GM18498 (cell line): Measurements from ENCODE around the gene GPR37L1.

Experiments used
- ATAC-seq: cut with Tn5 transposase; IDR thresholded peaks from one replicate; pipeline ENCODE4 v1.9.1; 2021; ENCODE audit warnings: mild to moderate bottlenecking, moderate library complexity; ENCODE audit not compliant: unreplicated experiment

The GPR37L1 gene

GRCh38 chr1:202154148-202154765 lies 31.5 kb downstream of the GPR37L1 start:
- no peak for ATAC-seq

- no peak for ATAC-seq
Measured at GRCh38 chr1:202154766-202155477, 32.2 kb downstream of the GPR37L1 start.

GRCh38 chr1:202155478-202156021 lies 32.8 kb downstream of the GPR37L1 start:
- no peak for ATAC-seq

- ATAC-seq, result no peak
Measured at GRCh38 chr1:202156590-202156989, 33.9 kb downstream of the GPR37L1 start.

- ATAC-seq, result no peak
Measured at GRCh38 chr1:202157945-202158344, 35.2 kb downstream of the GPR37L1 start.

GRCh38 chr1:202158810-202159533 lies 36.3 kb downstream of the GPR37L1 start:
- ATAC-seq, result no peak

- ATAC-seq, result no peak
Measured at GRCh38 chr1:202159534-202160371, 37.0 kb downstream of the GPR37L1 start.

- peak; percentile 46 for ATAC-seq
Measured at GRCh38 chr1:202160377-202160940, 37.7 kb downstream of the GPR37L1 start, which contains the start of gene PTPN7. PTPN7 (minus strand) TSS chr1:202160602; CDS start chr1:202159402, 1,200 bp downstream.

GRCh38 chr1:202161151-202162046 lies 38.7 kb downstream of the GPR37L1 start:
- ATAC-seq, result no peak

GRCh38 chr1:202162047-202162417 lies 39.3 kb downstream of the GPR37L1 start:
- ATAC-seq, result no peak

- ATAC-seq, result no peak
Measured at GRCh38 chr1:202162418-202163280, 39.9 kb downstream of the GPR37L1 start.

GRCh38 chr1:202163281-202164270 lies 40.9 kb downstream of the GPR37L1 start:
- ATAC-seq, result no peak

- peak; percentile 61 for ATAC-seq
Measured at GRCh38 chr1:202164271-202165037, 41.7 kb downstream of the GPR37L1 start.

GRCh38 chr1:202165267-202165941 lies 42.7 kb downstream of the GPR37L1 start:
- ATAC-seq, result no peak

GRCh38 chr1:202165942-202166843 lies 43.5 kb downstream of the GPR37L1 start:
- no peak for ATAC-seq
